Dermis microvascular lymphatic vessel endothelial cell (primary cell): ENCODE measurements around the gene SCP2D1. TPM values are rescaled to one million over a fixed set of nuclear protein-coding genes. Genes with fewer than 3 reads are reported as not detected.

Experiments used
- total RNA-seq: library from RNA; depleted of rRNA; stranded (reverse); fragments of >200 nt; gene quantifications from 2 replicates; pipeline ENCODE4 v1.2.1, GENCODE V29; 2014

Gene SCP2D1
- total RNA-seq, 1 donor from 2014 or later = not detected

Other genes with a start within 250 kb of the SCP2D1 start
- 47.4 and 75.5 TPM in 2 replicates for gene SMIM26, start 246.4 kb upstream of the SCP2D1 start, total RNA-seq
- gene DTD1, start 225.7 kb upstream of the SCP2D1 start, total RNA-seq = 45.1 and 61.9 TPM in 2 replicates